Left renal cortex interstitium (tissue), 4 donors: ENCODE results near the gene LCNL1. TPM values are rescaled to one million over a fixed set of nuclear protein-coding genes. Genes with fewer than 3 reads are reported as not detected.
A peak's percentile ranks its signal among the peaks of the same experiment; 100 is the strongest.

Source experiments
- DNase-seq, 4 donors: peaks; one replicate each; pipeline ENCODE4 v3.0.0-alpha.2; 2013; ENCODE audit warnings: low read depth in 4 of 4, low spot score in 2 of 4, missing footprints in 1 of 4
- polyA plus RNA-seq, 4 donors: library from polyadenylated mRNA; unstranded; fragments of 120-200 nt; gene quantifications; one replicate each; pipeline ENCODE4 v1.2.1, GENCODE V29; 2013; ENCODE audit not compliant: insufficient read length in 4 of 4

The LCNL1 gene
- polyA plus RNA-seq = under 1 TPM in 3 of 4 donors, not detected in 1; 0.08 to 0.41 (median 0.17) TPM

DNA sequence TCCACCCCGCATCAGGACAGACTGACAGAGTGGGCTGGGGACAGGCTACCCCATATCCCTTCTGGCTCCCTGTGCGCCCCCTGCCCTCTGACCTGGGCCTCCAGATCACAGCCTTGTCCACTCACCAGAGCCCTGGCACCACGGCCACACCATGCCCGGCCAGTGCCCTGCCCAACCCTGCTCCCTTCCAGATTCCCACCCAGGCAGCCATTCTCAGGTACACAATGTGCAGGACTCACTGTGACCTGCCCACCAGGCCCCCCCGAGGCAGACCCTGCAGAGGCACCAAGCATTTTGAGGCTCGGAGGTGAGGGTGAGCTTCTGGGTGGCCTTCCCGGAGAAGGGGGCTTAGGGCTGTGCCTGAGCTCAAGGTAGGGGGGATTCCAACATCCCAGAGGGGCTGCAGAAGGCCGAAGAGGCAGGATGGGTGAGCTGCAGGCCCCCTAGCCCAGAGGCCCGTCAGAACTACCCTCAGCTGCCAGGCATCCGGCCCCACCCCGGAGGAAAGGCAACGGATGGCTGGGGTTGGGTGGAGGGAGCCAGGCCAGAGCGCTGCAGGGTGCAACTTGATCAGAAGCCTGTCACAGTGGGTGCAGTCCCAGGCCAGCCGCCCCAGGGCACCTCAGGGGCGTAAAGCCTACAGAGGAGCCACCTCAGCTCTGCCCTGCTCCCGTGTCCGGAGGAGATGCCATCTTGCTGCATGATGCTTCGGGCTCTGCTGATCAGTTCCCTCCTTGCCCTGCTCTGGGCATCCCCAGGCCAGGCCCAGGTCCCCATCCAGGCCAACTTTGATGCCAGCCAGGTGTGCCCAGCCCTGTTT lies at the start of gene LCNL1:
Gene LCNL1 (plus strand): TSS at position 762 of the 820 bp plus-strand sequence. CDS start 594 bp downstream, outside the sequence.
- DNase-seq = no peak

DNA sequence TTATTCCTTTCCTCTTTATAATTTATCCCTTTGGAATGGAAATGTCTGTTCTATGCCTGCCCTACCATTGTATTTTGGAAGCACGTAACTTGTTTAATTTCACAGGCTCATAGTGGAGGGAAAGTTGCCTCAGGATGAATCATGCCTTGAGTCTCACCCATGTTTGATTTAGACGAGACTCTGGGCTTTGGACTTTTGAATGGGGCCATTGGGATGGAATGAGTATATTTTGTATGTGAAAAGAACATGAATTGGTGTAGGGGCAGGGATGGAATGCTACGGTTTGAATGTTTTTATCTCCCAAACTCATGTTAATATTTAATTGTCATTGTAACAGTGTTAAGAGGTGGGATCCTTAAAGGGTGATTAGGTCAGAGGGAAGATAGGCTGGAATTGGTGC lies 48.5 kb upstream of the LCNL1 start:
- no peak for DNase-seq

DNA sequence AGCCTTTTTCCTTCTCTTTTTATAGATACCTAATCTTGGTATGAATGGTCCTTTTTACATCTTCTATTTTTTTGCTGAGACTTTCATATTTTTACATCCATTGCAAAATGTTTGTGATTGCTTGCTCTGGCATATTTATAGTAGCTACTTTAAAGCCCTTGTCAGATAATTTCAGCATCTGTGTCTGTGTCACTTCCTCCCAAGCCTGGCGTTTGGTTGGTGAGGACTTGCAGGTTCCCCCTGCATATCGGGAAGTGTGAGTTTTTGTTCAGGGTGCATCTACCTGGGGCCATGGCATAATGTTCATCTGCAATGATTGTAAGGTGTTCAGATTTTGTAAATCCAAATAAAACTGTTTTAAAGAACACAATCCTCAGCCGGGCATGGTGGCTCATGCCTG lies 47.1 kb upstream of the LCNL1 start:
- DNase-seq = no peak

DNA sequence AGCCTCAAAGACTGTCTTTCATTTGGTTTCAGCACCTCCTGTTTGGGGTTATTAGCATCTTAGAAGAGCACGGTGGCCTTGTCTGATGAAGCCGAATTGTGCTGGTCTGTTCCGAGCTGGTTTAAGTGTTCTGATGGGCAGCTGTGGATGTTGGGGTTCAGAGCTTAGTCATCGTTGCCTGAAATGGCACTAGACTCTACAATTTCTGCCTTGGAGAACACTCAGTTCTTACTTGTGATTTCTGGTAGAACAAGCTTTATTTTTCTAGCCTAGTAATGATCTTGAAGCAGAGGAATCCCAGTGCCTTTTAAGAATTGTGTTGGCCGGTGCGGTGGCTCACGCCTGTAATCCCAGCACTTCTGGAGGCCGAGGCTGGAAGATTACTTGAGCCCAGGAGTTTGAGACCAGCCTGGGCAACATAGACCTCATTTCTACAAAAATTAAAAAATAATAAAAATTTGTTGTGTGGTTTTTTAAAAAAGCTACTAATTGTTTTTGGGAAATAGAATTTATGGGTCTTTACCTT lies 46.1 kb upstream of the LCNL1 start:
- no peak for DNase-seq

DNA sequence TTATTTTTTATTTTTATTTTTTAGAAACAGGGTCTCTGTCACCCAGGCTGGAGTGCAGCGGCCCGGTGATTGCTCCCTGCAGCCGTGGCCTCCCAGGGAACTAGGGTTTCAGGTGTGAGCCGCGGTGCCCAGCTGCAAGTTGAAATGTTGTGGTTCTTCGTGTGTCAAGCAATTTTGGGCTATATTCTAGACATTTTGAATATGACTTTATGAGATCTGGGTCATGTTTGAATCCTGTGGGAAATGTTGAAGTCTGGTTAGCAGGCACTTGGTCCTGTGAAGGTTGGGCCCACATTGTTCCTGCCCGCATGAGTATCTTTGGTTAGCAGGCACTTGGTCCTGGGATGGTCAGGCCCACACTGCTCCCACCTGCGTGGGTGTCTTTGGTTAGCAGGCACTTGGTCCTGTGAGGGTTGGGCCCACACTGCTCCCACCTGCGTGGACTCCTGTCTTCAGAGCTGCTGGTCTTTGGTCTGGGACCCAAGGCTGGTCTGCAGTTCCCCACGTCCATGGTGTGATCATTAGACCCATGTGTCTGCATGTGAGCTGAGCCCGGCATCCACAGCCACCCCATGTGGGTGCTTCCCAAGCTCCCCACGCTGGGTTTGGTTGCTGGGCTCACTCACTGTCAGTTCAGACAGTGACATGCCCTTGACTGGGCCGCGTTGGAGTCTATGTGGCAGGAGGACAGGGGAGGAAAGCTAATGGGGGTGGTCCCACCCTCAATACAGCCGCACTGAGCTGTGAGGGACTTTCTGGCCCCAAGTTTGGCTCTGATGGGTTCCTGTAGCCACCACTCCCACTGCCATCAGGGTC lies 45.4 kb upstream of the LCNL1 start:
- DNase-seq = no peak

DNA sequence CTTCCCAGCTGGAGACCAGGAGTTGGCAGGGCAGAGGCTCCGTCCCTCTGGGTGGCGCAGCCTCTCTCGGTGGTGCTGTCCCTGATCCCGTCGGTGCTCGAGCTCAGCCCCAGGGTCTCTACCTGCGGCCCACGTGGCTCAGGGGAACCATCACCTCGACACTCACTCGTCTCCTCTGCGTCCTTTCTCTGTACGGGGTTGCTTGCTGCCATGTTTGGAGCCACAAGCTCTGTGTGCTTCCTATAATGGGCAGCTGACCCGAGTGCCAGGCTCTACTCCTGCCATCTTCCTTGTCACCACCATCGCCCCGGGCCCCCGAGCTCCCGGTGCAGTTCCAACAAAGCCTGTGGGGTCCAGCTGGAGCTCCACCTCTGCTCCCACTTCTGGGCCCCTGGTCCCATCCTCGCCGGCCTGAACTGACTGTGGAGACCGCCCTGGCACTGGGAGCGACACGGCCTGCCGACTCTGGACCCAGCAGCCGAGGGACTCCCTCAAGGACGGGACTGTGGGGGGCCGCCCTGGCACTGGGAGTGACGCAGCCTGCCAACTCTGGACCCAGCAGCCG lies 43.3 kb upstream of the LCNL1 start:
- DNase-seq = no peak

DNA sequence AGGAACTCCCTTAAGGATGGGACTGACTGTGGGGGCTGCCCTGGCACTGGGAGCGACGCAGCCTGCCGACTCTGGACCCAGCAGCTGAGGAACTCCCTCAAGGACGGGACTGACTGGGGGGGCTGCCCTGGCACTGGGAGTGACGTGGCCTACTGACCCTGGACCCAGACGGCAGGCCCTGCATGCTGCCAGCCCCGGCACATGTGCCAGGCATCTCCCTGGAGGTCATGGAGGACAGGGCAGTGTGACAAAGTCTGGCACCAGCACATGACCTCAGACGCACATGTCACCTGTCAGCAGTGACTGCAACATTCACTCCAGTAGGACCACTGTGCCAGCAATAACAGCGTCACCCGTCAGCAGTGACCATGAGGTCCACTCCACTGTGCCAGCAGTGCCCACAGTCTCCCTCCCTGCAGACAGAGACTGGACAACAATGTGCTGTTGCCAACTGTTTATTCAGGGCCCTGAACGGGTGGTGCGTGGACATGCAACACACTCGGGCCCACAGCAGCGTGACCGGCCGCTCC lies 42.7 kb upstream of the LCNL1 start:
- no peak for DNase-seq

DNA sequence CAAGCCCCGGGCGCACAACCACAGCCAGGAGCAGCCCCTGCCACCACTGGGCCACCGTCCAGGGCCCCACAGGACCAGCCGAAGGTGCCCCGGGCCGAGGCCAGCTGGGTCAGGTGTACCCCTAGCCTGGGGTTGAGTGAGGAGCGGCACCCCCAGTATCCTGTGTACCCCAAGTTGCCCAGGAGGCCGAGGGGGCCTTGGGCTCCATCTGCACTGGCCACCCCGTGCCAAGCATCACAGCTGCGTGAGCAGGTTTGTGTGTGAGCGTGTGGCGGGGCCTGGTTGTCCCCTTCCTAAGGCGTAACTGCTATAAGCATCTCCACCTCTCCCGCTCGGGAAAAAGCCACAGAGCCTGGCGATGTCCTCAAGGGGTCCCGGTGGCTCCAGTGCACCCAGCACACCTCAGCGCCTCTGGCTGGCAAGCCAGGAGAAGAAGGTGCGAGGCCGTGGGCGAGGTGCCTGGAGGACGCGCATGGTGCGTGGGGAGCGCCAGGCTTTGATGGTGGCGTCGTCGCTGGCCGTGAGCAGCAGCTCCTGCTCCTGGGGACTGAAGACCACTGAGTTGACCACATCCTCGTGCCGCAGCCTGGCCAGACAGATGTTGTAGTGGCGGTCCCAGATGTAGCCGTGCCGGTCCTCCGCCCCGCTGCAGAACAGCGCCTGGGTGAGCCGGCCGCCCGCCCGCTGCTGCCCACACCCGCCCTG lies 42.1 kb upstream of the LCNL1 start:
- DNase-seq = no peak

DNA sequence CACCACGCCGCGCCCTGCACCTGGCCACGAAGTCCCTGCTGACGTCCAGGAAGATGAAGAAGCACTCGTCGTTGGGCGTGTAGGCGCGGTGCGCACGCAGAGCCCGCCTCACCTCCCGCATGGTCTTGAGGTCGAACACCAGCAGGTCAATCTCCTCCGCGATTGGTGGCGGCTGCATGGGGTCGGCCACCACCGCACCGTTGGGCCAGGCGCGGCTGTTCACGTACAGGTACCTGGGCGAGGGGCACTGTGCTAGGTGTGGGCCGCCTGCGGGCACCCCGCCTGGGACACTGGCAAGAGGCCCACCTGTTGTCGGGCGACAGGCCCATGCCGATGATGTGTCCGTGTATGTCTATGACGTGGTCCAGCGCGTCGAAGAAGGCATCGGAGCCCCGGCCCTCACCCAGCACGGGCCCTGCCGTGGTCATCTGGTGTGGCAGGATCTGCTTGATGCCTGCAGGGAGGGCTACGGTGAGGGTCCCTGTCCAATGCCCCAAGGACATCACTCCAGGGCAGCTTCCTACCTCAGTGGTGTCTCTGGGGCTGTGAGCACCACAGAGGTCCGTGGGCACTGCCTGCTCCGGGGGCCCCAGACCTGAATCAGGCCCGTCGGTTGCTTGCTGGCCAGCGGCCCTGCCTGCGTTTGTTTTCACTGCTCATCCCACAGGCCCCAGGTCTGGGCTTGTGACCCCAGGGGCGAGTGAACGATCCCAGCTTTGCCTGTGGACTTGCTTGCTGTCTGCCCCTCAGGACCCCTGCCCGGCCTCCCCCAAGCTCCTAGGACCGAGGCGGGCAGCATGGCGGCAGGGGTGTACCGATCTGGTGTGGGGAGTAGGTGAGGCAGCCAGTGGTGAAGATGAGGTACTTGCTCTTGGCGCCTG lies 41.3 kb upstream of the LCNL1 start:
- no peak for DNase-seq

DNA sequence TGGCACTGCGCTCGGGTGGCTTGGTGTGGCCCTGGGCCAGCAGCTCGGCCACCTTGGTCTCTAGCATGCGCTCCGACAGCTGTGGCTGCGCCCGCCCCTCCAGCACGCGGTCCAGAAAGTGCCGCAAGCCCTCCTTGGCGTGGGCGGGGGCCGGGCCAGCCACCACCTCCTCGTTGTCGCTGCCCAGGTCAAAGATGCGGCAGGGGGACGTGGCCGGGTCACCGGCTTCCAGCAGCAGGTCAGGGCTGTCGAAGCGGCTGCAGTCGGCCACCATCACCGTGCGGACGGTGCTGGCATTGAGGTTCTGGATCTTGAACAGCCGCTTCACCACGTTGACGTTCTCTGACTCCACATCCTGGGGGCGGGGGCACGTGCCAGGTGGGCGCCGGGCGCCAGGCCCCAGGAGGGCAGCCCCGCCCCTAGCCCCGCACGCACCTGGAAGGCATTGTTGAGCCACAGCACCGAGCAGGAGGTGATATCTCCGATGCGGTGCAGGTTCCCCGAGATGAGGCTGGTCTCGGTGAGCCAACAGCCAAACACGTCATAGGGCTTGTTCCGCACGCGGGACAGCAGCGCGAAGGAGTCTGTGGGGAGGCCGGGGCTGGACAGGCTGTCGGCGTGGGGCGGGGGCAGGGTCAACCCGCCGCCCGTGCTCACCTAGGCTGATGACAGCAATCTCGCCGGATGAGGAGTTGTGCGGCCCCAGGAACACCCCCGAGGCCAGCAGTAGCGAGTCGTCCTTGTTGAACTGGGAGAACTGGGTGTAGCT lies 40.5 kb upstream of the LCNL1 start:
- DNase-seq = no peak

DNA sequence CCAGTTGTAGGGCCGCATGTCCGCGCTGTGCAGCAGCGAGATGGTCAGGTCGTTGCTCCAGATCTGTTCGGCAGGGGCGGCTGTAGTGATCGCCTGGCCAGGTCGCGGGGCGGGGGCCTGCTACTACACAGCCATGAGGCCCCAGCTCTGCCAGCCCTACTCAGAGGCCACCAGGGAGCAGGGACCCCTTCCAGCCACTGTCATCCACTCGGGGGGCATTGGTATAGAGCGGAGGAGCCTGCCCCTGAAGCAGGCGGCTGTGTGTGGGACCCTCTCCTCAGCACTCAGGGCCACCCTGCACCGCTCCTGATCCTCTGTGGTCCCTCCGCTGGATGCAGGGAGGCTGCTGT lies 39.9 kb upstream of the LCNL1 start:
- DNase-seq = no peak

DNA sequence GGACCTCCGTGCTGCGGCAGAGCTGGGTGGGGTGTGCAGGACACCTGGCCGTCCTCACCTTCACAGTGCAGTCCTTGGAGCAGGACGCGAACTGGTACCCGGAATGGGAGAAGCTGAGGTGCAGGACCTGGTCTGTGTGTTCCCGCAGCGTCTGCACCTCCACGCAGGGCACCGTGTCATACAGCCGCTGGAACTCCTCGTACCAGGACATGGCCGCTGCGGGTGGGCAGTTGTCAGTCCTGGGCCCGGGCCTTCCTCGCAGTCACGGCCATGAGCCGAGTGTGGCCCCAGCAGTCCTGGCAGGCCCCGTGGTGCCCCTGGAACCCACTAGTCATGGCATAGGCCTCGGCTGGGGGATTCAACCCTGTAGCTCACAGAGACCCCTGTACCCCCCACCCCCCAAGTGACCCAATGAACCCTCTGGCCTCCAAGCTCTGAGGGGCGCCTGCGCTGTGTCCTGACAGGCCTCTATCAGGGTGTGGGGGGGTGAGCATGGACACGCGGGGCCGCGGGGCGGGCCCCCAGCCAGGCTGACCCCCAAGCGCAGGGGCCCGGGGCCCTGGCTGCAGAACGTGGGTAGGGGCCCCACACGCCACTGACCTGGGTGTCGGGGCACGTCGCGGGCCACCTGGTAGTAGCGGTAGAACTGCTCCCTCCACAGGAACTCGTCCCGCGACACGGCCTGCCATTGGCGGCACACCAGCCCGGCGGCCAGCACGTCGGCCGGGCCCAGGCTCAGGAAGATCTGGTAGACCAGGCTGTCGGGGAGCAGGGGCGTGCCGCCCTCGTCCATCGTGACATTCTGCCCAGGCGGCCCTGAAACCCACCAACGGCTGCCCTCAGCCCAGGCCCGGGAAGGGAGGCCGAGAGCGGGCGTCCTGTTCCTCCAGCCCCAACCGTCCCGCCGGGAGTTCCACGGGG lies 39.2 kb upstream of the LCNL1 start:
- DNase-seq = no peak

DNA sequence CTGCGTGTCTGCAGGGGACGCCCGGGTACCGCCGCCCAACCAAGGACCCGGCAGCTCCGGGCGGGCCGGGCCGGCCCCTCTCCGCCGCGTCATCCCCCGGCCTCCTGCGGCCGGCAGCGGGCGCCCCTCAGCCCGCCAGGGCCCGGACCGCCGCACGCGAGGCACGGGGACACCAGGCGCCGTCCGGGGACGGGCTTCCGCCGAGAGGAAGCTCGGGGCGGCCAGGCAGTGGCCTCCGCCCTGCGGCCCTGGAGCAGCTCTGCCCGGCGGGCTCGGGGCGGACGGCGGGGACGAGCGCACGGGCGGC lies 38.6 kb upstream of the LCNL1 start:
- DNase-seq = no peak

DNA sequence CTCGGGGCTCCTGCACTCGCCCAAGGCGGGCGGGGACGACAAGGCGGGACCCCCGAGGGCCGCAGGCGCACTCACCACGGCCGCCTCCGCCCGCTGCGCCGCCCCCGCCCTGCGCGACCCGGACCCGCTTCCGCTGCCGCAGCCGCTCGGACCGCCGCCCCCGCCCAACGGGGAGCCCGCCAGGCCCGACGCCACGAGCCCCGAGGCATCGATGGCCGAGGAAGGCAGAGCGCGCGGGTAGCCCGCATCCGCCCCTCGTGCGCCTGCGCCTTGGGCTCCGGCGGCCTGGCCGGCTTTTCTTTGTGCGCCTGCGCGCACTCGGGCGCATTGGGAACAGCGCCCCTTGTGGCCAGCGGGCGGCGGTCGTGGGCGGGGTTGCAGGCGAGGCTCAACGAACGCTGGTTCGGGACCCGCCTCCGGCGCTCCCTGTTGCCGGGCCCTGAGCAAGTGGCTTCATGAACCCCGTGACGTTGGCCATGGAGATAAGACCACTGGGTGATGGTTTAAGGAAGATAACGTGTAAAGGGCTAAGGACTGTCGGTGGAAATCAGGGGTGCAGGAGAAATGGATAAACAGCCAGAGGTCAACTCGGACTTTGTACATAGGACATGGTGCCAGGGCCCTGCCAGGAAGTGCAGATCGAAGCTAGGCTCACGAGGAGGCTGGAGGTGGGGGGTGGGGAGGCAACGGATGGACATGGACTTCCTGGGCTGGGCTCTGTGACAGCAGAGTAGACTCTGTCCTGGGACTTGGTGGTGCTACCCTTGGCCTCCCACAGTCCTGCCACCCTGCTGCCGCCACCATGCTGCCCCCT lies 38.1 kb upstream of the LCNL1 start, which contains the start of the genes C8G and FBXW5:
Gene C8G (plus strand): TSS at position 725 of the 814 bp plus-strand sequence. CDS start 78 bp downstream, at position 803.
Gene FBXW5 (minus strand): TSS at position 220 of the 814 bp plus-strand sequence. CDS start 655 bp downstream, outside the sequence.
- peak; percentile 72 to 92 (median 86) for DNase-seq

DNA sequence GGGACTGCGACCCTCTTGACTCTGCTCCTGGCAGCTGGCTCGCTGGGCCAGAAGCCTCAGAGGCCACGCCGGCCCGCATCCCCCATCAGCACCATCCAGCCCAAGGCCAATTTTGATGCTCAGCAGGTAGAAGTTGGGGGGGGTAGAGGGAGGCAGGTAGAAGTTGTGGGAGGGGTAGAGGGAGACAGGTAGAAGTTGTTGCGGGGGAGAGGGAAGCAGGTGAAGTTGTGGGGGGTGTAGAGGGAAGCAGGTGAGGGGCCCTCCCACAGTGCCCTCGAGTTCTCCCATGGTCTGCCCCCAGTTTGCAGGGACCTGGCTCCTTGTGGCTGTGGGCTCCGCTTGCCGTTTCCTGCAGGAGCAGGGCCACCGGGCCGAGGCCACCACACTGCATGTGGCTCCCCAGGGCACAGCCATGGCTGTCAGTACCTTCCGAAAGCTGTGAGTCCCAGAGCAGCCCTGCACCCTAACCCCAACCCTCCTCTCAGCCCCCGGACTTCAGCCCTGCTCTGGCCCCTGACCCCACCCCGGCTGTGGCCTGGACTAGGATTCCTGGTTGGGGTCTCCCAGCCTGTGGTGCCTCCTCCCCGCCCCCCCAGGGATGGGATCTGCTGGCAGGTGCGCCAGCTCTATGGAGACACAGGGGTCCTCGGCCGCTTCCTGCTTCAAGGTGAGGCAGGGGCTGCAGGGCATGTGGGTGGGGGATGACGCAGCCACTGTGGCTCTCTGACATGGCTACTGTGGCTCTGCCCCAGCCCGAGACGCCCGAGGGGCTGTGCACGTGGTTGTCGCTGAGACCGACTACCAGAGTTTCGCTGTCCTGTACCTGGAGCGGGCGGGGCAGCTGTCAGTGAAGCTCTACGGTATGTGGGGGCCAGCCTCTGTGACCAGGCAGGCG lies 37.2 kb upstream of the LCNL1 start:
- DNase-seq = no peak
